GM10248 (cell line): ENCODE data around the gene GYG1.

Experiments
- CTCF ChIA-PET: fragments of 300-600 bp; sonication (Branson Sonifier 250); formaldehyde crosslinking; extraction: SDS; loops from one replicate; lab custom pipeline; 2021; ENCODE audit warnings: antibody characterized with exemption; lab: Yijun Ruan, JAX
- POLR2A ChIA-PET: fragments of 350-650 bp; sonication (Branson Sonifier 250); formaldehyde crosslinking; extraction: SDS; loops from one replicate; lab custom pipeline; 2020; ENCODE audit warnings: antibody characterized with exemption; lab: Yijun Ruan, JAX
- DNase-seq: peaks from one replicate; pipeline ENCODE4 v3.0.0; 2012; ENCODE audit errors: extremely low spot score
- TF ChIP-seq, protein P1 (sequence below): IDR thresholded peaks from 2 replicates; pipeline ENCODE4 v1.5.1; 2012; ENCODE audit warnings: mild to moderate bottlenecking, low read depth; ENCODE audit errors: extremely low read depth, missing control alignments, control extremely low read depth

GYG1 gene

DNA sequence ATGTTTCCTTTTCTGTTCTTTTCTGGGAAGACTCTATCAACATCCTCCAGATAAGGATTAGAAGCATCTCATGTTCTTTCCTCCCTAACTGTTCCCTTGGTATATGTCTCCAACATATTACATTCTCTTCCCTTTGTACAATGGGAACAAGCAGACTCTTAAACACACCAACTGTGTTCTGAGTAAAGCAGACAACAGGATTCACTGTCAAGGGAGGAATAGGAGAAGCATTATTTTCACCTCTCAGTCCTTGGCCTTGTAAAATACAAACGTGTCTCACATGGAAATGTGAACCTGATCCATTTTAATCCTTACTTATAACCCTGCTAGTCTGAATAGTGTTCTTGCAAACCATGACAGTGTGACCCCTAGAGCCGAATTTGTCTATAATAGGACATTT, 19.6 kb downstream of the GYG1 start:
- CTCF ChIA-PET: no interaction called here
- TF ChIP-seq, protein P1, sequence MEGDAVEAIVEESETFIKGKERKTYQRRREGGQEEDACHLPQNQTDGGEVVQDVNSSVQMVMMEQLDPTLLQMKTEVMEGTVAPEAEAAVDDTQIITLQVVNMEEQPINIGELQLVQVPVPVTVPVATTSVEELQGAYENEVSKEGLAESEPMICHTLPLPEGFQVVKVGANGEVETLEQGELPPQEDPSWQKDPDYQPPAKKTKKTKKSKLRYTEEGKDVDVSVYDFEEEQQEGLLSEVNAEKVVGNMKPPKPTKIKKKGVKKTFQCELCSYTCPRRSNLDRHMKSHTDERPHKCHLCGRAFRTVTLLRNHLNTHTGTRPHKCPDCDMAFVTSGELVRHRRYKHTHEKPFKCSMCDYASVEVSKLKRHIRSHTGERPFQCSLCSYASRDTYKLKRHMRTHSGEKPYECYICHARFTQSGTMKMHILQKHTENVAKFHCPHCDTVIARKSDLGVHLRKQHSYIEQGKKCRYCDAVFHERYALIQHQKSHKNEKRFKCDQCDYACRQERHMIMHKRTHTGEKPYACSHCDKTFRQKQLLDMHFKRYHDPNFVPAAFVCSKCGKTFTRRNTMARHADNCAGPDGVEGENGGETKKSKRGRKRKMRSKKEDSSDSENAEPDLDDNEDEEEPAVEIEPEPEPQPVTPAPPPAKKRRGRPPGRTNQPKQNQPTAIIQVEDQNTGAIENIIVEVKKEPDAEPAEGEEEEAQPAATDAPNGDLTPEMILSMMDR: no peak
- no peak for DNase-seq
- POLR2A ChIA-PET: no interaction called here

DNA sequence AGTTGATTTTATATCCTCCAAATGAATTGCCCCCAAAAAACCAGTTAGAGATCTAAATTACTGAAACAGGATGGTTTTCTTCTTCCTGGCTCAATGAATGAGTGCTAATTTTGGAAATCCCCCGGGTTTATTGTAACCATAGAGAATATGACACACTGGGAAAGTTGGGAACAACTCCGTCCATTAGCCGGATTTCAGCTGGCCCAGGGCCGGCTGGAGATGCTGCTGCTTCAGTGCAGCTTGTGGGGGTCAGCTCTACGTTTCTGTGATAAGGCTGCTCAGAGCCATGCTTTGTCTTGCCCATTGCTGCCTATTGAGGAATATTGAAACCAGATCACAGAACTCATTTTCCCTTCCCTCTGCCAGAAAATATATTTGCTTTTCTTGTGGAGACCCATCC, 20.3 kb downstream of the GYG1 start:
- ChIA-PET POLR2A (no interaction called here), CTCF (no interaction called here)
- no peak for DNase-seq
- TF ChIP-seq, protein P1: no peak

DNA sequence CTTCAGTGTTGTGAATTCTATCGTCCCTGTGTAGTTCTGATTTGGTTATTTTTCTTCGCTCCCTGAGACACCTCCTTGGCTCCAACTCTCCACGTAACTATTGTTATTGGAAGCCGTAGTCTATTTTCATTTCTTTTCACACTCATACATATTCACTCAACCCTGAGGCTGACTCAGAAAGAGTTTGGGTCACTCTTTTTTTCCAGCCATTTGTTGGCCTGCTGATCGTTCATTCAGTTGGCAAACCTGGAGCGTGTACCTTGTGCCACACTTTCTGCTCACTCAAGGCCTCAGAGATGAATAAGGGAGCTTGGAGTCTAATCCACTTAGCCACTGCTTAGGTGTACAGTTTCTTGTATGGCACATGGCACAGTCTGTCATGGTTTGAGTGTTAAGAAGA, 22.4 kb downstream of the GYG1 start:
- TF ChIP-seq, protein P1: no peak
- CTCF ChIA-PET: interaction anchor here (0.7 kb wide), 1 partner anchor 15 kb away, joined by 4 read pairs; no protein-coding TSS in a partner anchor
- POLR2A ChIA-PET: no interaction called here
- no peak for DNase-seq

DNA sequence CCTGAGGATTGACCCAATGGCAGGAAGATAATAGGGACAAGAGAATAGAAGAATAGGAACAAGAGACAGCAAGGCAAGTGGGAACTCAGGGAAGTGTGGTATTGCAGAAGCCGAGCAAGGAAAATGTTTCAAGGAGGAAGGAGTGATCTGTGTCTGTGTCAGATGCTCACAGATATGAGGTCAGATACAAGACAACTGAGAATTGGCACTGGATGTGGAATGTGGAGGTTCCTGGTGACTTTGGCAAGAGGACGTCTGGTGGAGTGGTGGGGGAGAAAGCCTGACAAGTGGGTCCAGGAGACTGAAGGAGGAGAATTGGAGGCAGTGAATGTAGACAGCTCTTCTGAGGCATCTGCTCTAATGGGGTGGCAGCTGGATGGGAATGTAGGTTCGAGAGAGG, 24.1 kb downstream of the GYG1 start:
- ChIA-PET POLR2A (no interaction called here), CTCF (interaction anchor here (0.7 kb wide), 1 partner anchor 13 kb away, joined by 3 read pairs; no protein-coding TSS in a partner anchor)
- TF ChIP-seq, protein P1: no peak
- no peak for DNase-seq

DNA sequence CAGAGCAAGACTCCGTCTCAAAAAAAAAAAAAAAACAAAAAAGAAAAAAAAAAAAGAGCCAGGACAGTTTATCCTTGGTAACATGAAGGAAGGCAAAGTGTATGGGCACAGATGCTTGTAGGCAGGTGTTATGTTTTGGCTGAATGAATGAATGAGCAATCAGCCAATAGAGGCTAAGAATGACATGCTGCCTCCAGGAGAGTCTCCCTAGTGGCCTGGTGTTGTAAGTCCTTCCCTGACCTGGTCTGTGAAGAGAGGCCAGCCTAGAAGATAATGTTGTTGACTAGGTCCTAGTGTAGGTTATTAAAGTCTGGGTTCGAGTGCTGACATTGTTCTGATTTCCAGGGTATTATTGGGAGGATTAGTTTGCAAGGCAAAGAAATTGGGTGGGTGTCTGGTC, 24.9 kb downstream of the GYG1 start:
- TF ChIP-seq, protein P1: no peak
- ChIA-PET POLR2A (no interaction called here), CTCF (interaction anchor here (1.5 kb wide), 1 partner anchor 9 kb away, joined by 5 read pairs; no protein-coding TSS in a partner anchor)
- no peak for DNase-seq

DNA sequence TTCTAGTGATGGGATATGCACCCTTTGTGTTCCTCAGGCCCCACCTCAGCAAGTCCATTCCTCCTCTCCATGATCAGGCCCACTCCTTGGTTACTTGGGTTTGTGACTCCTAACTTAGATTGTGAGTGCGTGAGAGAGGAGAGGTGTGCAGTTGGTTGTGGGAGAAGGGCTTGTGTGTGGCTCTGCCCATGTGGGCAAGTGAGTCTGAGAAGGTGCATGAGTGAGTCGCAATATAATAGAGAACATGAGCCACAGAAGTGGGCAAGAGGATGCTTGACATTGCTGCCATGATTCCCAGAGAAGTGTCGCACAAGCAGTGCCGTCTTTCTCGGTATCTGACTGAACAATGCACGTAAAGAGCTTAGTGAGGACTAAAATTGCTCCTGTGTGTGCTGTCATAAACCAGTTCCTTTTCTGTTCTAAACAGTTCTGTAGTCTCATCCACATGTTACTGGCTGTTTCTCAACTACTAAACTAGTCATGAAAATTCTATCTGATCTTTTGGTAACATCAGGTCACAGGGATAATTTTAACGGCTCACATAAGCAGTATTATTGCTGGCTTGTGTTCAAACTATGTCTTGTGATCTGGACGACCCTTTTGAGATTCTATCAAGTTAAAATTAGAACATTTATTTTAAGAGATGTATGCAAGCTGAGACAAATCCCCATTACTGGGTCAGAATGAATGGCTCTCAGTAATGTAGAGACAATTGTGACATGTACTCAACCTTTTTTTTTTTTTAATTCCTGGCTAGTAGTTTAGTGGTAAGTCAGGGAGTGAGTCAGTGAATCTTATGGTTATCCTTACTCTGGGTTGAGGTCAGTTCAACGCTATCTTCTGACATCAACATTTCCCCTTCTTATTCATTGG, 25.6 kb downstream of the GYG1 start:
- TF ChIP-seq, protein P1: no peak
- ChIA-PET CTCF (interaction anchor here (1.5 kb wide), 1 partner anchor 9 kb away, joined by 5 read pairs; no protein-coding TSS in a partner anchor), POLR2A (no interaction called here)
- DNase-seq: no peak
